VCaP (cell line): ENCODE measurements around the gene VSTM2B.

Source experiments
- H3K27ac ChIP-seq: fragments of 450-650 bp; 2 replicates; pipeline ENCODE4 v1.5.1; 2017
- TF ChIP-seq, protein P1 (sequence below): fragments of 450-650 bp; conservative IDR thresholded peaks from 2 replicates; pipeline ENCODE4 v1.5.1; 2017; ENCODE audit warnings: mild to moderate bottlenecking, moderate library complexity

VSTM2B gene

DNA sequence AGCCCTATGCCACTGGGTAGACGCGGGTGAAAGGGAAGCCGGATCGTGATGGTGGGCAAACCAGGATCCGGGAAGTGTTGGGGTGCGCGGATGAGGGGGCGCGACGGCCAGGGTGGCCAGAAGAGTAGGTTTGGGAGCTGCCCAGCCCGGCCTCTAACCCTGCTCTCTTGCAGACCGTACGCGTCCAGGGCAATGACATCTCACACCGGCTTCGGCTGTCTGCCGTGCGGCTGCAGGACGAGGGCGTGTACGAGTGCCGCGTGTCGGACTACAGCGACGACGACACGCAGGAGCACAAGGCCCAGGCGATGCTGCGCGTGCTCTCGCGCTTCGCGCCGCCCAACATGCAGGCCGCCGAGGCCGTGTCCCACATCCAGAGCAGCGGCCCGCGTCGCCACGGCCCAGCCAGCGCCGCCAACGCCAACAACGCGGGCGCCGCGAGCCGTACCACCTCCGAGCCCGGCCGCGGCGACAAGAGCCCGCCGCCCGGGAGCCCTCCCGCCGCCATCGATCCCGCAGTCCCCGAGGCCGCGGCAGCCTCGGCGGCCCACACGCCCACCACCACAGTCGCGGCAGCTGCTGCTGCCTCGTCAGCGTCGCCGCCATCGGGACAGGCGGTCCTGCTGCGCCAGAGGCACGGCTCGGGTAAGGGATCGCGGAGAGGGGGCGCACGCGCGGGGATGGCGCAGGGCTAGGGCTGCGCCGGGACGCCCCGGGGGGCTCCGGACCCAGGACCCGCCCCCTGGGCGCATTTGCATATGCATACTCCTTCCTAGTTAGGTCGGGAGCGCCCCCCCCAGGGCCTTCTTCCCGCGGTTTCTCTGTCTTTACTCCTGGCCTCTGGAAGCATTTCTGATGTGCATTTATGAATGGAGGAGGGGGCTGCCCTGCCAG, 4.1 kb downstream of the VSTM2B start:
- TF ChIP-seq, protein P1, sequence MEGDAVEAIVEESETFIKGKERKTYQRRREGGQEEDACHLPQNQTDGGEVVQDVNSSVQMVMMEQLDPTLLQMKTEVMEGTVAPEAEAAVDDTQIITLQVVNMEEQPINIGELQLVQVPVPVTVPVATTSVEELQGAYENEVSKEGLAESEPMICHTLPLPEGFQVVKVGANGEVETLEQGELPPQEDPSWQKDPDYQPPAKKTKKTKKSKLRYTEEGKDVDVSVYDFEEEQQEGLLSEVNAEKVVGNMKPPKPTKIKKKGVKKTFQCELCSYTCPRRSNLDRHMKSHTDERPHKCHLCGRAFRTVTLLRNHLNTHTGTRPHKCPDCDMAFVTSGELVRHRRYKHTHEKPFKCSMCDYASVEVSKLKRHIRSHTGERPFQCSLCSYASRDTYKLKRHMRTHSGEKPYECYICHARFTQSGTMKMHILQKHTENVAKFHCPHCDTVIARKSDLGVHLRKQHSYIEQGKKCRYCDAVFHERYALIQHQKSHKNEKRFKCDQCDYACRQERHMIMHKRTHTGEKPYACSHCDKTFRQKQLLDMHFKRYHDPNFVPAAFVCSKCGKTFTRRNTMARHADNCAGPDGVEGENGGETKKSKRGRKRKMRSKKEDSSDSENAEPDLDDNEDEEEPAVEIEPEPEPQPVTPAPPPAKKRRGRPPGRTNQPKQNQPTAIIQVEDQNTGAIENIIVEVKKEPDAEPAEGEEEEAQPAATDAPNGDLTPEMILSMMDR, result no peak
- H3K27ac ChIP-seq, result no peak overlapping the region

DNA sequence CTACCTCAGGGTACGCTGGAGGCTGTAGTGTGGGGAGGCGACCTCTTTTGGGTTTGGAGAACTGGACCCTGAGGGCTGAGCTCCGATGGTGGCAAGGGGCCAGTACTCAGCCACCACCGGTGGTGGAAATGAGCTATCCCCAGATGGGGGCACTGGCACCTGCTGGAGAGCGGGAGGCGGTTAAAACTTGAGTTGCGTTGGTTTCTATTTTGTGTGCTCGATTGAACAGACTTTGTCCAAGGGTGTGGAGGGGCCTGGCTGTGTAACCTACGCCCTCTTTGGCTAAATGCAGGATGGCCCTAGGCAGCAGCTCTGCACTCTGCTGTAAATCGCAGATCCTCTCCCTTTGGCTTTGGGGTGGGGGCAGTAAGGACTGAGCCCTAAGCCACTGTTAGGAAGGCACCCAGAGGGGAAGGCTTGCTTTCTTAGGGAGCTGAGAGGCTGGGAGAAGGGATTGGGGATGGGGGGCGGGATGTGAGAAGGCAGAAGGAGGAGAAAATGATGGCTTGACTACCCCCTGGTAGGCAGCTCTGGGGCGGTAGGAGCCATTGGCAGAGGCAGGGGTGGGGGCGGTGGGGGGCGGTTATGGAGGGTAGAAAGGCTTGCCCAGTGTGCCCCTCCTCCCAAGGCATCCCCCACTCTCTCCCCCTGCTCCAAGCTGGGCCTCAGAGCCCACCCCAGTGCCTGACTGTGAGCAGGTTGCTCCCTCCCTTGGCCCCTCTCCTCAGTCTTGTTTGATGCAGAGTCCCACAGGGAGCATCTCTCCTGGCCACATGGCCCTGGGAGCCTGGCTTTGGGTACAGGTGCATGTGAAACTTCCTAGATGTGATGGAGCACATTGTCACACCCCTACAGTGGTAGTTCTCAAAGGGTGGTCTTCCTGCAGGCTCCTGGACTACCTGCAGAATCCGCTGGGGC, 5.0 kb downstream of the VSTM2B start:
- TF ChIP-seq, protein P1, result no peak
- H3K27ac ChIP-seq, result no peak overlapping the region

DNA sequence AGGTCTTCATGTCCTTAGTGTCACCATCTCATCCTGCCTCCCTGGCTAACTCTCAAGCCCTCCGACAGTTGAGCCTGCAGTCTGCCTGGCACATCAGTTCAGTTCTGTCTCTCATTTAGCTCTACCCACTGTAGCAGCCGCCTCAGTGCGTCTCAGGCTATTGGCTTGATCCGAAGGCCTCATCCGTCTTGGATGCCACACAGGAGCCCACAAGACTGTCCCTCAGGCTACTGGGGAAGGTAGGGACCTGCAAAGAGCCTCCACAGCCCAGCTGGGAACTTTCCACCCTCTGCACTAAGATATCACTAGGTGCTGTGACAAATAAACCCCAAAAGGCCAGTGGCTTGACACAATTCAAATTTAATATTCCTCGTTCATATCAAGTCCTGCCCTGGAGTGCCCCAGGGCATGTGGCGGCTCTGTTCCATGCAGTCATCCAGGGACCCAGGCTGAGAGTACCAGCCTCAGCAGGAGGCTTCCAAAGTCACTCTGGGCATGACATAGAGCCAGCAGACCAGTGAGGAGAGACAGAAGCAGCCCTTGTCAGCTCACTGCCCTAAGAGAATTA, 5.7 kb downstream of the VSTM2B start:
- TF ChIP-seq, protein P1, result no peak

DNA sequence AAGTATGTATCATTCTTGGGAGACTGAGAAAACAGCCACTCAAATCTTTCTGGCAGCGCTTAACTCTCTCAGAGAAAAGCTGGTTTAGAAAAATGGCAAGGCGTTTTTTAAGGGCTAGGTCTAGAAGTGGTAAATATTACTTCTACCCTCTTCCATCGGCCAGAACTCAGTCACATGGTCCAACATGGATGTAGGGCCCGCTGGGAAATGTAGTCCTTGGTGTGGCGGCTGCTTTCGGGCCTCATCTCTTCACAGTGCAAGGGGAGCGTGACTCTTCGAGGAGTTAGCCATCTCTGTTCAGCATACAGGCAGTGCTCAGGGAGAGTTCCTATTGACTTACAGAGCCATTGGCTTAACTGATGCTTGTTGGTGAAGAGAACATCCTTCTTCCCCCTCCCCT, 6.3 kb downstream of the VSTM2B start:
- H3K27ac ChIP-seq, result no peak overlapping the region
- TF ChIP-seq, protein P1, result no peak

More for the DNA sequence above, 5.7 kb downstream of the VSTM2B start:
- no peak overlapping the region for H3K27ac ChIP-seq

DNA sequence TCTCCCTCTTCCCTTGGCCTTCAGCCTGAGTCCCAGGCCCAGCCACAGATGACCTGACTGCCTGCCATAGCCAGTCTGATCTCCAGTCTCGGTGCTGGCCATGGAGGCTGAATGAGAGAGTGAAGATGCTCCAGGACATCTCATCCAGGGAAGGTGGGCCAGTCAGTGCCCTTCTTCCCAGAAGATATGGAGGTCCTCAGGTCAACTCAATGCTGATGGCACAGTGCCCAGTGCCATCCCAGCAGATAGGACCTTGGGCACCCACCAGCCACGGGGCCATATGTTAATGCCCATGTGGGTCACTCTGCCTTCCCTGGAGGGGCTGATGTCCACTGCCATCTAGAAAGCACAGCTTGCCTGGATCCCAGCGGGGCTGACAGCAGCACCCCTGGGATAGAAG, 7.2 kb downstream of the VSTM2B start:
- no peak overlapping the region for H3K27ac ChIP-seq
- TF ChIP-seq, protein P1, result no peak

DNA sequence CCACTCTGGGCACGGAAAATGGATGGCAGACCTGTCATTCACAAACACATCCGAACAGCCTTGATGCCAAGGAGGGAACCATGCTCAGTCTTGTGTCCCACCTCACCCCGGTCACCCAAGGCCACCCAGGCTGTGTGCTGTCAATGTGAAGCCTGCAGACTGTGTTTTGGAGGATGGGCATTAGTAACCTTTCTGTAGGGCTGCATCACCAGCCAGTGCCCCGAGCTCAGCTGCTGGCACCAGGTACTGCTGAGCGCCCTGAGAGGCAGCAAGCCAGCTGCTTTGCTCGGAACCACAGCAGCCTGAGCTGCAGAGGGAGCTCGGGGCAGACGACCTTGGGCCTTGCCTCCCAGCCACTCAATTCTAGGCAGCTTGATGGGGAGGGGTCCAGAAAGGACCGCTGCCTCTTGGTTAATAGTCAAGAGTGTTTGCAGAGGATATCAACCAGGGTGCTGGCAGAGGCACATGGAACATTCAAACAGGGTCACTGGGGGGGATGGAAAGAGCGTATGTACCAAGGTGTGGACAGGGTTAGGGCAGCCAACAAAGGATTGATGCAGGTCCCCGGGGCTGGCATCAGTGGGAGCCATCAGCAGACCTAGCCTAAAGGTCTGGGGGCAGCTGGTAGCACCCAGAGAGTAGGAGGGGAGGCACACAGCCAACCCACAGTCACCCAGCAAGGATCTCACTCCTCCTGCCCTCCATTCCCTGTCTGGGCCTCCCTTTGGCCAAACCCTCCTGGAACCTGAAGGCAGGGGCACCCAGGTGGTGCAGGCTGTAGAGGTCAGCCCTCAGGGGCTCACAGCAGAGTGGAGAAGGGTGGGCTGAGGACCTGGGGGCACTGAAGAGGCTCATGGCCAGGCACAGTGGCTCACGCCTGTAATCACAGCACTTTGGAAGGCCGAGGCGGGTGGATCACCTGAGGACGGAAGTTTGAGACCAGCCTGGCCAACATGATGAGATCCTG, 8.1 kb downstream of the VSTM2B start:
- TF ChIP-seq, protein P1, result no peak
- no peak overlapping the region for H3K27ac ChIP-seq
